Activated naive CD8-positive, alpha-beta T cell treated with anti-CD3 and anti-CD28 coated beads for 36 hours (primary cell): ENCODE measurements around the gene UNC5B. TPM values are rescaled to one million over a fixed set of nuclear protein-coding genes. Genes with fewer than 3 reads are reported as not detected.

Experiments used
- DNase-seq: peaks from one replicate; pipeline ENCODE4 v3.0.0; 2021
- H3K27ac Mint-ChIP-seq: one replicate; pipeline ENCODE4 v1.8.0; 2022; ENCODE audit warnings: mild to moderate bottlenecking, moderate library complexity, mixed read lengths
- H3K27me3 Mint-ChIP-seq: one replicate; pipeline ENCODE4 v1.8.0; 2022; ENCODE audit warnings: mild to moderate bottlenecking, mixed read lengths
- H3K36me3 Mint-ChIP-seq: one replicate; pipeline ENCODE4 v1.8.0; 2021; ENCODE audit warnings: mild to moderate bottlenecking, mixed read lengths
- H3K4me1 Mint-ChIP-seq: one replicate; pipeline ENCODE4 v1.8.0; 2021; ENCODE audit warnings: mixed read lengths
- H3K4me3 Mint-ChIP-seq: one replicate; pipeline ENCODE4 v1.8.0; 2022; ENCODE audit warnings: mild to moderate bottlenecking, moderate library complexity, mixed read lengths
- H3K9me3 Mint-ChIP-seq: one replicate; pipeline ENCODE4 v1.8.0; 2022; ENCODE audit warnings: mixed read lengths
- total RNA-seq, 2 experiments: library from RNA; stranded (reverse); gene quantifications; one replicate each; pipeline ENCODE4 v1.2.3, GENCODE V29; 2021

Gene UNC5B
- total RNA-seq, 2 experiments from 2014 or later = 0.04 TPM; not detected in 1

DNA sequence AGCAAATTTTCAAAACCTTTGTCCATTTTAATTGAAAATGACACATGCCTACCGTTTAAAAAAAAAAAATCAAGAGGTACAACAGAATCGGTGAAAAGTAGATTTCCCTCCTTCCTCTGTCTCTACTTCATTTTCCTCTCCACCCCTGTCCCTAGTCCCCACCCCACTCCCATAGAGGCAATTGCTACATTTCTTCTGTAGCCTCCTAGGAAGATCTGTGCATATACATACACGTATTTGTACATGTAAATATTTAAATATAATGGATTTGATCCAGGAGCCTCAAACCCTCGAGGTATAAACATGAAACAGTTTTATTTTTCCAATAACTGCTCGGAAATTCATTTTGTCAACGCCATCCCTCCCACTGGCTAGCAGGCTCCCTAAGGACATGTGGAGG, 92.5 kb downstream of the UNC5B start:
- Mint-ChIP-seq H3K27ac (no peak overlapping the region), H3K4me1 (no peaks in the 10 kb centered on the region), H3K9me3 (no peaks in the 10 kb centered on the region), H3K27me3 (no peaks in the 10 kb centered on the region), H3K36me3 (no peaks in the 10 kb centered on the region), H3K4me3 (no peak overlapping the region)
- no peak for DNase-seq

DNA sequence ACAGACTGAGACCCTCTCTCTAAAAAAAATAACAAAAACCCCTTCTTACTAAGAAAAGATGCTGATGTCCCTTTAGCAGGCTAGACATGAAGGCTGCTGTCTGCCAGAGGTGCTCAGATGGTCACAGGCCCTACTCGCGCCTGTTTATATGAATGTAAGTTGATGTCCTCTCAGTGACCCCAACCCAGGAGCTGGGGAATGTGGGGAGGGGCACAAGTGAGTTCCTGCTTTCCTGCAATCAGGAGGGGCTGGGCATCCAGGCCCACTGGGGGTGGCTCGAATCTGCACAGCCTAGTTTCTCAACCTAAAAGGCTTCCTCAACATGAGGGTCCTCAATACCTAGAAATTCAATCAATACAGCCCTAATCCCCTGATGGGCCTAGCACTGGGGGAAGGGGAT, 94.6 kb downstream of the UNC5B start:
- DNase-seq = no peak
- Mint-ChIP-seq H3K27ac (no peak overlapping the region), H3K36me3 (no peaks in the 10 kb centered on the region), H3K4me1 (no peaks in the 10 kb centered on the region), H3K9me3 (no peaks in the 10 kb centered on the region), H3K4me3 (no peak overlapping the region), H3K27me3 (no peaks in the 10 kb centered on the region)

DNA sequence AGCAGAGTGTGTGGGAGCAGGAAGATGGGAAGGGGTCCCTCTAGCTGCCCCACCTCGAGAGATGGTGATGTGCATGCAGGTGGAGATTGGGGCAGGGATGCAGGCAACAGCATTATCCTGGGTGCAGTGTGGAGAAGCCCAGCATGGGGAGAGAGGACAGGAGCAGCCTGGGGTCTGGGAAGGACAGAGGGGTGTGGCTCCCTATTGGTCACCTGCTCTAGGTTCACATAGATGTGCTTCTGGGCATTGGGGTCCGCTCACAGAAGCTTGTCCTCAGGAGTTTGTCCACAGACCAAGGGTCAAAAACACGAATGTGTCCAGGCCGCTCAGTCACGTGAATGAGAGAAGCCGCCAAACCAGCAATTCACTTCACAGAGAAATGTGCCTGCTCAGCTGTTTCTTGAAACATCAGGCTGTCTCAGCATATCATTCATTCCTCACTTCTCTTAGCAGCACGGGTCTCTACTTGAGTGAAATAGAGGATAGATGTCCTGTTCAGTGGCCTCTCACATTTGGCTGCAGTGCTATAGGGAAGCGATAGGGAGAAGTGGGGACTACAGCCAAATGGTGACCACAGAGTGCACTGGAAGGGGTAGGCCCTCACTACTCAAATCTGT, 95.2 kb downstream of the UNC5B start:
- Mint-ChIP-seq H3K36me3 (no peaks in the 10 kb centered on the region), H3K4me1 (no peaks in the 10 kb centered on the region), H3K9me3 (no peaks in the 10 kb centered on the region), H3K27me3 (no peaks in the 10 kb centered on the region), H3K27ac (no peak overlapping the region), H3K4me3 (no peak overlapping the region)
- DNase-seq = no peak

DNA sequence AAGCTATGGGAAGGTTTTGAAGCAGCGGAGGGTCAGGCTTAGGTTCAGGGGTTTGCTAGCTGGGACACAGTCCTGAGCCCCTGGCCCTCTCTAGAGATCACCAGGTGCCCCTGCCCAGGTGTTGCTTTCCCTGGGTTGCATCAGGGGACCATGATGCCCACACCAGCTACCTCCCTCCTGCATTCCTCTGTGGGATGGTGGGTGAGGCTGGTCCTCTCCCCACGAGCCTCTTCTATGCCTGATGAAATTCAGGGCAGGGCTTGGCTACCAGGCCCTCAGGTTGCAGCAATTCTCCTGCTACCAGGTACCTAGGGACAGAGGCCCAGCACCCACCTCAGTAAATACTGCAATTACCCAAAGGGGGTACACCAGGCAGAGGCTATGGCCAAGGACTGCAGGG, 95.9 kb downstream of the UNC5B start:
- no peak overlapping the region for H3K4me3 Mint-ChIP-seq
- H3K27me3 Mint-ChIP-seq = peaks cover under 1% of the 10 kb centered on the region
- H3K27ac Mint-ChIP-seq = no peak overlapping the region
- no peaks in the 10 kb centered on the region for H3K4me1 Mint-ChIP-seq
- no peaks in the 10 kb centered on the region for H3K36me3 Mint-ChIP-seq
- no peaks in the 10 kb centered on the region for H3K9me3 Mint-ChIP-seq
- no peak for DNase-seq

DNA sequence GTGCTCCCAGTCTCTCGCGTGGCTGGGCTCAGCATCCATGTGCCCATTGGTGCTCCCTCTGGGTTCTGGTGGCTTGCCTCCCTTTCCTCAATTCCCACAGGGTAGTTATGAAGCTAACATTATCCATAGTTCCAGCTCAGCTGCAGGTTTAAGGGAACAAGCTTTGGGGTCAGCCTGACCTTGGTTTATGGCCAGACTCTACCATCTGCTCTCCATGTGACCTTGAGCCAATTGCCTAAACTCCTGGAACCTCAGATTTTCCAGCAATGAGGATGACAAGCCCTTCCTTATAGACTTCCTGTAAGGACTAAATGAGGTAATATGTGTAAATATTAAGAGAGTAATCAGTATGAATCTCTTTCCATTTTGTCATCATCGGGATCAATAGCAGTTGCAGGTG, 96.6 kb downstream of the UNC5B start:
- Mint-ChIP-seq H3K4me3 (no peak overlapping the region), H3K27me3 (peaks cover 7% of the 10 kb centered on the region), H3K36me3 (no peaks in the 10 kb centered on the region), H3K9me3 (no peaks in the 10 kb centered on the region), H3K4me1 (no peaks in the 10 kb centered on the region), H3K27ac (no peak overlapping the region)
- DNase-seq = no peak

DNA sequence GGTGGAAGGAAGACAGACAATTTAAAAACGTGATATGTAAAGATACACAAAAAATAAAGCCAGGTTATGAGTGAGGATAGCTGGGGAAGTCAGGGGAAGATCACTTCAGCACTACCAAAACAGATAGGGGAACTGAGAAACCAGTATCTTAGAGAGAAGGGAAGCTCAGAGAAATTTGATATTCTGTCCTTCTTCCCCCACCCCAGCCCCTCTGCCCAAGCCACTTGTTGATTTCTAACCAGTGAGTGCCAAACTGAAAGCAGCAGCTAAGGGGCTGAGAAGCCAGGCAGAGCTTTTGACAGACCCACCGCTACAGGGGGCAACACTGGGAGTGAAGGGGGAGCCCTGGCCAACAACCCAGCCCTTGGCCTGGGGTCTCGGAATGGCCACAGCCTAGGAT, 97.5 kb downstream of the UNC5B start:
- H3K9me3 Mint-ChIP-seq = no peaks in the 10 kb centered on the region
- no peak for DNase-seq
- no peak overlapping the region for H3K4me3 Mint-ChIP-seq
- peaks cover 7% of the 10 kb centered on the region for H3K27me3 Mint-ChIP-seq
- peaks cover 7% of the 10 kb centered on the region for H3K4me1 Mint-ChIP-seq
- no peaks in the 10 kb centered on the region for H3K36me3 Mint-ChIP-seq
- no peak overlapping the region for H3K27ac Mint-ChIP-seq

DNA sequence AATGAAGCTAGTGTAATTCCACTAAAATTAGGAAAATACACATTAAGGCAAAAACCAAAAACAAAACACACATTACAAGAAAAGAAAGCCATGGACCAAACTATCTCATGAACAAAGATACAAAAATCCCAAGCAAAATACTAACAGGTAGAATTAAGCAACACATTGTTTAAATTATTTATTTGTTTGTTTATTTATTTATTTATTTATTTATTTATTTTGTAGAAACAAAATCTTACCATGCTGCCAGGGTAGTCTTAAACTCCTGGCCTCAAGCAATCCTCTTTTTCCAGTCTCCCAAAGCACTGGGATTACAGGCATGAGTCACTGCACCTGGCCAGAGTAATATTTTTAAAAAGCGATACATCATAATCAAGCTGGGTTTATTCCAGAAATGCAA, 99.8 kb downstream of the UNC5B start:
- no peak overlapping the region for H3K4me3 Mint-ChIP-seq
- H3K27ac Mint-ChIP-seq = no peak overlapping the region
- H3K27me3 Mint-ChIP-seq = peaks cover 7% of the 10 kb centered on the region
- peaks cover 22% of the 10 kb centered on the region for H3K4me1 Mint-ChIP-seq
- H3K9me3 Mint-ChIP-seq = no peaks in the 10 kb centered on the region
- no peak for DNase-seq
- no peaks in the 10 kb centered on the region for H3K36me3 Mint-ChIP-seq

DNA sequence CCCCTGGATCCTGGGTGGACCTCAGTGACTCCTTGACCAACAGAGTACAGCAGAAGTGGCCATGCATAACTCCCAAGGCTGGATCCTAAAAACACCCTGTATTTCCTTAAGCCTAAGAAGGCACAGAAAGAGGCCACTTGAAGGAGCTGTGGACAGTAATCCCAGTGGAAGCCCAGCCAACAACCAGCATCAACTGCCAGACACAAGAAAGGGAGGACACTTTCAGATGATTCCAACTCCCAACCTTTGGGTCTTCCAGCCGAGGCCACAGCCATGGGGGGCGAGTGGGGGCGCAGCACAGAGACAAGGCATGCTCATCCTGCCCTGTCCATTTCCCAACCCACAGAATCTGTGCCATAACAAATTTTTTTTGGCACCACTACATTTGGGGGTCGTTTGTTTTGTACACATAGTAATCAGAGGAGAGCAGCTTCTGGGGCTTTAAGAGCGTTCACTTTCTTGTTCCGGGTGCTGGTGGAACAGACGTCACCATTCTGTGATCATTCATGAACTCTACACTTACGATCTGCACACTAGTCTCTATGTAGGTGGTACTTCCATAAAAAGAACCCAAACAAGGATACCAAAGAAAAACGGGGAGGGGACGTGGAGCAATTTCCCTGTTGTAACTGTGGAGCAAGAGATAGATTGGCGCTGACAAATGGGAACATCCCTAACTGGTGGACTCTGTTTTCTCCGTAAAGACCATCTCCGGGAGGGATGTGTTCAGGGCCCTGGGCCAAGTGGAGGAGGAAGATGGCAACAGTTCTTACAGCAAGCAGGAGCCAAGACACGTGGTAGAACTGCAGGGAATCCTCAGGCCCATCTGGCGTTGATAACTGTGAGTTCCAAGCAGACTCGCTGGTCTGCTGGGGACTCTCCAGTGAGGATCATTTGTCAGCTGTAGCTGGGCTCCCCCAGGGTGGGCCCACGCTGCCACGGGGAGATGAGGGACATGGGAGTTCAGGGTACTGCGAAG, 100.7 kb downstream of the UNC5B start:
- Mint-ChIP-seq H3K4me3 (no peak overlapping the region), H3K36me3 (no peaks in the 10 kb centered on the region), H3K27ac (no peak overlapping the region), H3K4me1 (peaks cover 23% of the 10 kb centered on the region), H3K27me3 (peaks cover 7% of the 10 kb centered on the region), H3K9me3 (no peaks in the 10 kb centered on the region)
- no peak for DNase-seq

DNA sequence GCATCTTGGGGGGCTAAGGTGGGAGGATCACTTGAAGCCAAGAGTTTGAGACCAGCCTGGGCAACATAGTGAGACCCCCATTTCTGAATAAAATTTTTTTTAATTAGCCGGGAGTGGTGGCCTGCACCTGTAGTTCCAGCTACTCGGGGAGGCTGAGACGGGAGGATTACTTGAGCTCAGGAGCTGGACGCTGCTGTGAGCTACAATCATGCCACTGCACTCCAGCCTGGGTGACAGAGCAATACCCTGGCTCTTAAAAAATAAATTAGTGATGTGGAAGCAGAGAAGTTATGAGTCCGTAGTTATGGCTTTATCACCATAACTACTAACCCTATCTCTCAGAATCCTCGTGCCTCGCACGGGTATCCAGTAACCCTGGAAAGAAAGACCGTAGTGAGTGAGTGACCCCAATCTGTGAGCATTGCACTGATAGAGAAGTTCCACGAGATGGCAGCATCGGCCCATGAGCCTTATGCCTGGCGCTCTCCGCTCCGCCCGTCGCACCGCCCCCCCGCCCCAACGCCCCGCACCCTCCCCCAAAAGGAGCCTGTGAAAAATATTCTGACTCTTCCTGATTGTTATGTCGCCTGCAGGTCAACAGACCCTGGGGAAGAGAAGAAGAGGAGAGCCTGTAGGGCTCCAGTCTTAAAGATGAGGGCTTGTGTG, 101.8 kb downstream of the UNC5B start:
- H3K4me1 Mint-ChIP-seq = peaks cover 26% of the 10 kb centered on the region
- DNase-seq = peak; percentile 43
- peaks cover 7% of the 10 kb centered on the region for H3K27me3 Mint-ChIP-seq
- no peak overlapping the region for H3K27ac Mint-ChIP-seq
- H3K4me3 Mint-ChIP-seq = no peak overlapping the region
- H3K9me3 Mint-ChIP-seq = no peaks in the 10 kb centered on the region
- no peaks in the 10 kb centered on the region for H3K36me3 Mint-ChIP-seq

DNA sequence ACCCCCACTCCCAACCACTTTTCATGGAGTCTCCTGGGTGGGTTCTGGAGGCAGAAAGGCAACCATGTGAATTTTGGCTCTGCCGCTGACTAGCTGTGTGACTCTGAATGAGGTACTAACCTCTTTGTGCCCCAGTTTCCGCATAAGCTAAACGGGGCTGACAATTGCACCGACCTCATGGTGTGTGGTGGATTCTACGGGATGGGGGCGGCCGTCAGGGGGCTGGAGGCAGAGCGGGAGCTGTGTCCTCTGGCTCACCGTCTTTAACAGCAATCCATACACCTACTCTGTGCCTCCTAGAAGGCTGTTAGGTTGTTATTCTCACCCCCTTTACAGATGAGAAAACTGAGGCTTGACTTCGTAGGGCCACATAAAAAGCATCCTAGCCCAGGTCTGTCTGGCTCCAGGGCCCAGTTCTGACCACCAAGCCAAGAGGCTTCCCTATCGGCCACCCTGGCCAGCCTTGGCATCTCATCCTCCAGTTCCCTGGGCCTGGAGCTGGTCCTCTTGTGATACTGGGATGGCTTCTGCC, 102.4 kb downstream of the UNC5B start:
- H3K9me3 Mint-ChIP-seq = no peaks in the 10 kb centered on the region
- H3K4me1 Mint-ChIP-seq = peaks cover 27% of the 10 kb centered on the region
- peaks cover 7% of the 10 kb centered on the region for H3K27me3 Mint-ChIP-seq
- DNase-seq = no peak
- no peak overlapping the region for H3K27ac Mint-ChIP-seq
- no peaks in the 10 kb centered on the region for H3K36me3 Mint-ChIP-seq
- H3K4me3 Mint-ChIP-seq = no peak overlapping the region

DNA sequence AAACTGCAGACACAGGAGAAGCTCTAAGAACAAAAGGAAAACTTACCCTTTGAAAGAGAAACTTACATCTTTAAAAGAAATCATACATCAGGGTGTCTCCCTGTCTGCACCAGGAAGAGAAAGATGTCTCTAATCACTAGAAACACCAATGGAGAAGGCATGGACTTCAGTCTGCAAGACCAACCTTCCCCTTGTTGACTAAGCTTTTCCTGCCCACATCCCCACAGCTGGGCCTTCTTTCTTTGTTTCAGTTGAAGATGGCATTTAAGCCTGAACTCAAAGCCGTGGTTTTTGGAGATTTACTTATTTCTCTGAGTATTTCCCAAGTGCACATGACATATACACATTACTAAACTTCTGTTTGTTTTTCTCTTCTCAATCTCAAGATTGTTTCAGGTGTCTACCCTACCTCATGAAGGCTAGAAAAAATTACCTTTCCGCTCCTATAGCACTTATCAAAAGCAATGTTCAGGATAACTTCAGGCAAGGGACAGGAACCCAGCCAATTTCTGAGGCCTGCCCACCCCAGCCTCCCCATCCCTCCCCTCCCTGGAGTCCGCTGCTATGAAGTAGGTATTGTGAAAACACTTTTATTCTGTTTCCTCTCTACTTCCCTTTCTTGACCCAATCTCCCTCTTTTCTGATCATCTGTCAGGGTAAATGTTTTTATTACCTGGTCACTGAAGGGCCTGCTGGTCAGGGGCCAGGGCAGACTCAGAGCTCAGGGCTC, 103.9 kb downstream of the UNC5B start:
- no peak overlapping the region for H3K4me3 Mint-ChIP-seq
- peaks cover 7% of the 10 kb centered on the region for H3K27me3 Mint-ChIP-seq
- H3K36me3 Mint-ChIP-seq = no peaks in the 10 kb centered on the region
- no peaks in the 10 kb centered on the region for H3K9me3 Mint-ChIP-seq
- peak overlapping the region; percentile 54 for H3K27ac Mint-ChIP-seq
- peak; percentile 28 for DNase-seq
- peaks cover 36% of the 10 kb centered on the region for H3K4me1 Mint-ChIP-seq

DNA sequence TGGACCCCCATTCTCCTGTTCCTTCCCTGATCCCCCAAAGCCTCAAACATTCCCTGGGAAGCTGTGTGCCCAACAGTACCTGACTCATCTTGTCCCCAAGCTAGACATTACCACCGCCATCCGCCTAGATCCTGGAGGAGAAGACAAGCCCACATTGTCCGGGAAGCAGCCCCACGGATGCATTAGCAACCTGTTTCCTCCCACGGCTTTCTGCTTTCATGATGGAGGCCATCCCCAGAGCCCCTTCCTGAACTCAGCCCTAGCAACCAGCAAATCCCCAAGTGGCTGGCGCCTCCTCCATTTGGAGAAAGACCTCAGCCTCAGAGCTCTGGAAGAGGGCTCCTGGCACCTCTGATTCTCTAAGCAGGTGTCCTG, 104.4 kb downstream of the UNC5B start:
- H3K9me3 Mint-ChIP-seq = no peaks in the 10 kb centered on the region
- H3K36me3 Mint-ChIP-seq = no peaks in the 10 kb centered on the region
- peak overlapping the region; percentile 34 for H3K27ac Mint-ChIP-seq
- peaks cover 7% of the 10 kb centered on the region for H3K27me3 Mint-ChIP-seq
- no peak for DNase-seq
- peaks cover 36% of the 10 kb centered on the region for H3K4me1 Mint-ChIP-seq
- no peak overlapping the region for H3K4me3 Mint-ChIP-seq

DNA sequence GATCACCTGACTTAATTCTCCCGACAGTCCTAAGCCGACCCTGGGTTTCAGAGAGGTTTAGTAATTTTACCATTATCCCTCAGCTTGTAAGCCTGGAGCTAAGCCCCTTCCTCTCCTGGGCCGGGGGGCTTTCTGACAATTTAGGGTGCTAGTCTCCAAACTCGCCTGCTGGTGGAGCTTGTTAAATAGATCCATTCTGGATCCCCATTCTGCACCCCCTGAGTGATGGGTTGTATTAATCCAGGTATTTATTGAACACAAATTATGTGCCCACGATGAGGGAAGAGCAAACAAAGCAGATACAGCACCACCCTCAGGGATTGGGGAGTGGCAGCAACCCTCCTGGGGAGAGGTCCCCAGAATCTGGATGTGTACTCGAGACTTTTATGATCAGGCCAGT, 105.4 kb downstream of the UNC5B start:
- Mint-ChIP-seq H3K4me3 (no peak overlapping the region), H3K27ac (no peak overlapping the region), H3K36me3 (peaks cover 1% of the 10 kb centered on the region), H3K4me1 (peaks cover 36% of the 10 kb centered on the region), H3K27me3 (peaks cover 7% of the 10 kb centered on the region), H3K9me3 (no peaks in the 10 kb centered on the region)
- no peak for DNase-seq

DNA sequence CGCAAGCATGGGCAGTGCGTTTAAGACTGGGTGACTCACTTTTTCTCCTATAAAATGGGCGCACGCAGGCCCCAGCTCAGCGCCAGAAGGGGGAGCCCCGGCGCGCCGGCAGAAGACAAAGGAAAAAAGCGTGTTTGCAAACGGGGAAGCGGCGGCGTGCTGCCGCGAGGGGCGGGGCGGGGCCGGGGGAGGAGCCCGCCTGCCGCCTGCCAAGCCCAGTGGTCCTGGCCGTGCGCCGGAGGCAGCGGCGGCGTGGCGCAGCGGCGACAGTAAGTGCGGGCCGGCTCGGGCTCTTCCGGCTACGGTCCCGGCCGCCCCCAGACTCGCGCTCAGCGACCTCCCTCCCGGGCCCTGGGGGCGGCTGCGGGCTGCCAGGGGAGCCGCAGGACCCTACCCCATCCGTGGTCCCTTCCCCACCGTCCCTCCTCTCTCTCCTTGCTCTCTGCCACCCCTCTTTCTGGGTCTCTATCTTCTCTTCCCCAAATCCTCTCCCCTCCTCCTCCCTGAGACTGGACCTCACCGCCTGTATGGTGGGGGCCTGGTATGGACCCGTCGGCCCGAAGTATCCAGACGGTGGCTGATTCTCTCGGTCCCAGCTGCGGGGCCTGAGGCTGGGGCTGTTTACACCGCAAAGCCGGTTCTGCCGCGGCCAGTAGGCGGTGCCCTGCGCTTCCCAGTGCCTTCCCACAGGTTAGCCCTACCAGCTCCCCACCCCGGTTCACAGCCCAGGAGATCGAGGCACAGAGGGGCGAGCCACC, 106.9 kb downstream of the UNC5B start, which contains the start of gene SLC29A3:
SLC29A3 (plus strand) TSS at position 218 of the 758 bp plus-strand sequence; CDS start at position 269, 51 bp downstream.
- H3K4me1 Mint-ChIP-seq = peaks cover 47% of the 10 kb centered on the region
- peaks cover 10% of the 10 kb centered on the region for H3K36me3 Mint-ChIP-seq
- no peaks in the 10 kb centered on the region for H3K9me3 Mint-ChIP-seq
- H3K27ac Mint-ChIP-seq = peak within 1 kb of the TSS; percentile 82
- no peaks in the 10 kb centered on the region for H3K27me3 Mint-ChIP-seq
- peak; percentile 89 for DNase-seq
- peak within 1 kb of the TSS; percentile 97 for H3K4me3 Mint-ChIP-seq
